ENCODE measurements around the gene UVRAG.

UVRAG gene

DNA sequence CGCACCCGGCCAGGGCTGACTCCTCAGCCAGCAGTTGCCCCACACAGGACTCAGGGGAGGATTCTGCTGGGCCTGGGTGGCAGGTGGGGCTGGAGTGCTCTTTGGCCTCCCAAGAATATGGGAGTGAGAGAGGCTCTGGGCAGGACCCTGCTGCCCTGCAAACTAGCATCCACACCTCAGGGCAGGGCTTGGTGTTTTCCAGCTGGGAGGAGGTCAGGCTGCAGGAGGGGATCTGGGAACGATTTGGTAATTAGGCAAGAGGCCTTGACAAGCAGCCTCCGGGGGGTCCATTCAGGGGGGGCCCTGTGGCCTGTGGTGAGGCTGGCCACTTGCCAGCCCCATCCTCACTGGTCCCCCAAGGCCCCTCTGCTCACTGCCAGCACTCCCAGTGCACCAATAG is 355.5 kb downstream of the UVRAG start:
- DNase-seq (ENCODE audit: low read depth) = no peak

DNA sequence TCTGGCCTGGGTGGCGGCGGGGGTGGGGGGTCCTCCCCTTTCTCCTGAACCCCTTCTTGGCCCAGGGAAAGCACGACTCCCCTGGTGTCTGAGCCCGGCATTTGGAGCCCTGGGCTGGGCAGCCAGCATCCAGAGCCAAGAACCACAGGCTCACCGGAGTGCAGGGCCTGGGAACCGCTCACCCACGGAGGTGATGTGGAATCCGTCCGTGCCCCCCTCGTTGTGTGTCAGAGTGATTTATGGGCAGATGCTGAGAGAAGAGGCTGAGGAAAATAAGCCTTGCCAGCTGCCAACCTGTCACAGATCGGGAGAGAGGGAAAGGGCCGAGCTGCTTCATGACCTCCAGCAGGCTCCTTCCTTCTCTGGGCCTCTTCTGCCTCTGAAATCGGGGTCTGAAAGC is 357.6 kb downstream of the UVRAG start:
- no peak for DNase-seq (ENCODE audit: low read depth)

GRCh38 chr11:76173663-76174062 is 358.7 kb downstream of the UVRAG start:
- DNase-seq (ENCODE audit: low read depth) = no peak

DNA sequence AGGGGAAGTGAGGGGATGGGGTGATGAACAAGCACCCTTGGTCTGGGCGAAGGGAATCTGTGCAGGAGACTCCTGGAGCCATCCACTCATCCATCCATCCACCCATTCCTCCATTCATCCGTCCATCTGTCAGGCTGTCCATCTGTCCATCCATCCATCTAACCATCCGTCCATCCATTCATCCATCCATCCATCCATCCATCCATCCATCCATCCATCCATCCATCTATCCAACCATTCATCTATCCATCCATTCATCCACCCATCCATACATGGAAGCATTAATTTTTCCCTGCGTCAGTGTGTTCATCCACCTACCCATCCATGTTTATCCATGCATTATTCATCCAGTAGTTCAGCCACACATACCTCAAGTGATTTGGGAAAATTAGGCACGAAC is 359.3 kb downstream of the UVRAG start:
- no peak for DNase-seq (ENCODE audit: low read depth)

GRCh38 chr11:76175783-76176182 is 360.8 kb downstream of the UVRAG start:
- DNase-seq (ENCODE audit: low read depth) = no peak

GRCh38 chr11:76176463-76176862 is 361.5 kb downstream of the UVRAG start:
- no peak for DNase-seq (ENCODE audit: low read depth)

DNA sequence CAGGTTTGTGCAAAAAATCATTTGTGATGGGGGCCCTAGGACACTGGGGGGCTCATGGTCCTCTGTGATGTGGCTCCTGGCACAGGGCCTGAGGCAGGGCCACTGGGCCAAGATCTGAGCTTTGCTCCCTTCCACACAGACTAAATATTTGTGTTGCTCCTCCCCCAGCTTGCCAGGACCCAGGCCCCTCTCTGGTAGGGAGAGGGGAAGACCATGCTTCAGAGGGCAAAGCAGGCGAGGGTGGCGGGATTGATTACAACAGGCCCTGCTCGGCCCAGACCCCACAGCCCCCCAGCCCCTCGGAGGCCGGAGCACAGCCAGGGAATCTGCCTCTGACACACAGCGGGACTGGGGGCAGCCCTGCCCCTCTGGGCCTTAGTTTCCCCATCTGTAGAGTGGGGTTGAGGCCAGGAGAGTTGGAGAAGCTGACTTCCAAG is 362.3 kb downstream of the UVRAG start:
- DNase-seq (ENCODE audit: low read depth) = no peak

GRCh38 chr11:76179147-76179546 is 364.1 kb downstream of the UVRAG start:
- DNase-seq (ENCODE audit: low read depth) = no peak

- DNase-seq (ENCODE audit: low read depth) = no peak
These were observed 366.4 kb downstream of the UVRAG start for GRCh38 chr11:76181371-76181770.

DNA sequence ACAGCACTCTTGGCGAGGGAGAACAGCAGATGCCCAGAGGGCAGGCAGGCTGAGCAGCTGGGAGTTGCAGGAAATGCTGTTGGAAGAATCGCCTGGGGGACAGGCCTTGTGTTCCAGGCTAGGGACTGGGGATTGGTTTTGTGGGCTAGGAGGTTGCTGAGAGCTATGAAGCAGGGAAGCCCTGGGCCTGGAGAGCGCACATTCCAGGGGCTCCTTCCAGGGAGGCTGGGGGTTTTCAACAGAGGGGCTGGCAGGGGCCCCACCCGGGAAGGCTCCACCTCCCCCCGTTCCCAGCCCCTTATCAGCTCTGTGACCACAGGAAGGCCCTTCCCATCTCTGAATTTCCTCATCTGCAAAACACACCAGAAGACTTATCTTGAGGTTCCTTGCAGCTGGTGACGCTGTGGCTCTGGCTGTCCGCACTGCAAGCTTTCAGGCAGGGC is 369.6 kb downstream of the UVRAG start:
- no peak for DNase-seq (ENCODE audit: low read depth)

GRCh38 chr11:76185511-76185910 is 370.5 kb downstream of the UVRAG start:
- no peak for DNase-seq (ENCODE audit: low read depth)

DNA sequence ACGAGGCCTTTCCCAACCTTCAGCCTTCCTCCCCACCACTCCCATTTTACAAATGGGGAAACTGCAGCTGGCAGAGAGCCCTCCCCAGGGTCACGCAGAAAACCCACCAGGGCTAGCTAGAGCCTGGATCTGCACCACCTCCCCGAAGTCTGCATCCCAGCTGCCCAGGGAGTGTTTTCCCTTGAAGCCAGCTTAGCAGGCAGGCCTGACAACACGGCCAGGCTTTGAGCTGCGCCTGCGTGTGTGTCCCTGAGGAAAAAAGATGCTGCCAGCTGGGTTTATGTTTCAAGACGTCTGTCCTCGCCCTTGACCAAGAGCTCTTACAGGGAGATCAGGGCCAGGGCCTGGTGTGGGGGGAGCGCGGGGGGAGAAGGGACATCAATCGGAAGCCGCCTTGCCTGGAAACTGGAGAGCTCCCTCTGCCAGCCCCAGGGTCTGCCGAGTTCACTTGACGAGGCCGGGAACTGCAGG is 371.0 kb downstream of the UVRAG start:
- DNase-seq (ENCODE audit: low read depth) = no peak

GRCh38 chr11:76186776-76187279 is 371.8 kb downstream of the UVRAG start:
- no peak for DNase-seq (ENCODE audit: low read depth)

DNA sequence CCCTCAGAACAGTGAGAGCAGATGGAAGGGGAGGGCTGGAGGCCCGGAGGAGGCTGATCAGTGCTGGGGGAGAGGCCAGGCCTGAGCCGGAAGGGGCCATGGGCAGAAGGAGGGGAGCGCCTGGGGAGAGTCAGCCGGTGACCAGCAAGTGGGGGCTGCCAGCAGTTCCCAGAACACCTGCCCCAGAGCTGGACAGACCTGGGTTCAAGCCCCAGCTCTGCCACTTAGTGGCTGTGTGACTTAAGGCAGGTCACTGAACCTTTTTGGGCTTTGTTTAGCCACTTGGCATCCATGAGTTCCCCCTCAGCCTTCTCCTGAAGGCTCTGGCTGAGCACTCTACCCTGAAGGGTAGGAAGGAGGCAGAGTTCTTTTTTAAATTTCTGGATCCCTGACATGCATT is 373.9 kb downstream of the UVRAG start:
- no peak for DNase-seq (ENCODE audit: low read depth)

DNA sequence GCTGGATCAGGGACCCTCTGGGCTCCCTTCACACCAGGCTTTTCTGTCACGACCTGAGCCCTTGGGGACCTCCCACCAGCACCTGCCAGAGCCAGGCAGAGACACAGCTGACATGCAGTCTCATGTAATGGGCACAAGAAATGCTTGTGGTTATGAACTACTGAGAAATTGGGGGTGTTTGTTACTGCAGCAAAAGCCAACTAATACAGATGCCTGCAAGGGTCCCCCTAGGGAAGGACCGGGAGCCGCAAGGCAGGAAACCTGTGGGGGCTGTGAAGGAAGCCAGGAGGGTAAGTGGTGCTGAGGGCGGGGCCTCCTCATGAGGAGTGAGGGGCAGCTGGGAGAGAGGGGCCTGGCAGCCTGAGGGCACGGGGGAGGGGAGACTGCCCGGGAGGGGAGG is 374.7 kb downstream of the UVRAG start:
- DNase-seq (ENCODE audit: low read depth) = no peak

DNA sequence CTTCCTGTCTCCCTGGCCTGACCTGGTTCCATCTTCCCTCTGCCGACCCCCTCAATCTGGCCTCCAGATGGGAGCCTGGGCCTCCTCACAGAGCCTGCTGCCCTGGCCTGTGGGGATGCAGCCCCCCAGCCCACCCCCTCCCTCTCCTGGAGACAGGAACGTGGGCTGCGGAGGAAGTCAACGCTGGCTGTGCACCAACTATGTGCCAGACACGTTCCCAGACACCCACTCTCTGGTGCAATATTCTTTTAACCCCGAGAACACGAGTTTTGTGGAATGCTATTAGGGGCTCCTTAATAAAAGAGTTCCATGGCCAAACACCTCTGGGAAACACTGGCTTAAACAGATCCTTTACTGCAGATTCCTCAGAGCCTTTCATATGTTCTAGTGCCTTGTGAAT is 375.4 kb downstream of the UVRAG start:
- DNase-seq (ENCODE audit: low read depth) = no peak

Measured in stimulated activated CD8-positive, alpha-beta memory T cell treated with anti-CD3 and anti-CD28 coated beads, Interleukin-12 subunit alpha, Interleukin-12 subunit beta, amount 100 ng/mL, for 4 hours (primary cell).